Measurements from ENCODE around the gene SV2C. TPM values are rescaled to one million over a fixed set of nuclear protein-coding genes. Genes with fewer than 3 reads are reported as not detected.

The SV2C gene
- total and polyA plus RNA-seq, 2 donors from 2014 or later: 0.13 TPM; not detected in 1

- Histone ChIP-seq H3K27me3 (ENCODE audit: control insufficient read depth, insufficient read depth, low read length) (no peaks in the 10 kb centered on the region), H3K36me3 (ENCODE audit: control insufficient read depth in 2 of 3, insufficient read depth in 3 of 3, low read length in 3 of 3) (no peaks in the 10 kb centered on the region), H3K9me3 (ENCODE audit: control insufficient read depth in 2 of 3, insufficient read depth in 1 of 3, low read length in 3 of 3) (no peaks in the 10 kb centered on the region), H3K9ac (ENCODE audit: low read length in 3 of 3) (no peak overlapping the region), H3K4me1 (ENCODE audit: control insufficient read depth in 2 of 3, insufficient read depth in 2 of 3, low read depth in 1 of 3, low read length in 3 of 3) (no peaks in the 10 kb centered on the region), H3K4me3 (ENCODE audit: low read length in 3 of 3) (no peak overlapping the region), H3K27ac (ENCODE audit: low read depth in 2 of 2, low read length in 2 of 2) (no peak overlapping the region)
- DNase-seq: no peak
- no peak for FAIRE-seq
- TF ChIP-seq CTCF (IDR thresholded peaks at IDR 0.05; ENCODE audit: borderline replicate concordance, extremely low read depth, insufficient read depth): no peak
- intact Hi-C loops (cut with DNase I): no loop called here
These were observed 146.7 kb downstream of the SV2C start for GRCh38 chr5:76229900-76230299.

DNA sequence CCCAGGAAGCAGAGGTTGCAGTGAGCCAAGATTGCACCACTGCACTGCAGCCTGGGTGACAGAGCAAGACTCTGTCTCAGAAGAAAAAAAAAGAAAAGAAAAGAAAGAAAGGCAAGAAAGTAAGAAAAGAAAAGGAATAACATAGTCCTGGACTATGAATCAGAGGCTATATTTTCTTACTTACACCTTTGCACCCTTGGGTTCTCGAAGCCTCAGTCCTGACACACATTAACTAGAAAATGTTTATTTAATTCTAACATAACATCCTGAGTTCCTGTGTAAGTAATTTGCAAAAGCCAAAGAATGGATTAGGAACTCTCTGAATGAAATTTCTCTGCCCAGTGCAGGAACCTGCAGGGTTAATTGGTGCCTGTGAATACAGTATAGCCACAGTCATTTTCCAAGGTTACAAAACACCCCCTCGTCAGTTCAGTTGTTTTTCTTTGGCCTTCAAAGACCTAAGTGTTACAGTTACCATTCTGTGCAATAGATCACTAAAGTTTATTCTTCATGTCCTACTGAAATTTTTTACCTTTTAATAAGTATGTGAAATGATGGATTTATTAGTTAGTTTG, 147.6 kb downstream of the SV2C start:
- FAIRE-seq (no peak), DNase-seq (no peak)
- intact Hi-C loops (cut with DNase I): no loop called here
- Histone ChIP-seq H3K27ac (ENCODE audit: low read depth in 2 of 2, low read length in 2 of 2) (no peak overlapping the region), H3K27me3 (ENCODE audit: control insufficient read depth, insufficient read depth, low read length) (no peaks in the 10 kb centered on the region), H3K4me3 (ENCODE audit: low read length in 3 of 3) (no peak overlapping the region), H3K9me3 (ENCODE audit: control insufficient read depth in 2 of 3, insufficient read depth in 1 of 3, low read length in 3 of 3) (no peaks in the 10 kb centered on the region), H3K36me3 (ENCODE audit: control insufficient read depth in 2 of 3, insufficient read depth in 3 of 3, low read length in 3 of 3) (no peaks in the 10 kb centered on the region), H3K4me1 (ENCODE audit: control insufficient read depth in 2 of 3, insufficient read depth in 2 of 3, low read depth in 1 of 3, low read length in 3 of 3) (no peaks in the 10 kb centered on the region), H3K9ac (ENCODE audit: low read length in 3 of 3) (no peak overlapping the region)
- TF ChIP-seq CTCF (IDR thresholded peaks at IDR 0.05; ENCODE audit: borderline replicate concordance, extremely low read depth, insufficient read depth): no peak

- H3K4me1 ChIP-seq (ENCODE audit: control insufficient read depth in 2 of 3, insufficient read depth in 2 of 3, low read depth in 1 of 3, low read length in 3 of 3): no peaks in the 10 kb centered on the region
- H3K9ac ChIP-seq (ENCODE audit: low read length in 3 of 3): no peak overlapping the region
- DNase-seq: peak in 1 of 5 donors; percentile 9
- no peak for FAIRE-seq
- H3K27me3 ChIP-seq (ENCODE audit: control insufficient read depth, insufficient read depth, low read length): no peaks in the 10 kb centered on the region
- H3K36me3 ChIP-seq (ENCODE audit: control insufficient read depth in 2 of 3, insufficient read depth in 3 of 3, low read length in 3 of 3): no peaks in the 10 kb centered on the region
- H3K27ac ChIP-seq (ENCODE audit: low read depth in 2 of 2, low read length in 2 of 2): no peak overlapping the region
- H3K9me3 ChIP-seq (ENCODE audit: control insufficient read depth in 2 of 3, insufficient read depth in 1 of 3, low read length in 3 of 3): peaks cover 0 to 4% (median 2%) of the 10 kb centered on the region in 3 donors
- TF ChIP-seq CTCF (IDR thresholded peaks at IDR 0.05; ENCODE audit: borderline replicate concordance, extremely low read depth, insufficient read depth): no peak
- H3K4me3 ChIP-seq (ENCODE audit: low read length in 3 of 3): no peak overlapping the region
- intact Hi-C loops (cut with DNase I): no loop called here
These were observed 151.5 kb downstream of the SV2C start for GRCh38 chr5:76234665-76235064.

GRCh38 chr5:76236684-76237083, 153.5 kb downstream of the SV2C start:
- no peak for TF ChIP-seq CTCF (IDR thresholded peaks at IDR 0.05; ENCODE audit: borderline replicate concordance, extremely low read depth, insufficient read depth)
- FAIRE-seq (no peak), DNase-seq (no peak)
- no peak overlapping the region for H3K27ac ChIP-seq (ENCODE audit: low read depth in 2 of 2, low read length in 2 of 2)
- no peak overlapping the region for H3K4me3 ChIP-seq (ENCODE audit: low read length in 3 of 3)
- H3K9ac ChIP-seq (ENCODE audit: low read length in 3 of 3): no peak overlapping the region
- no peaks in the 10 kb centered on the region for H3K27me3 ChIP-seq (ENCODE audit: control insufficient read depth, insufficient read depth, low read length)
- no peaks in the 10 kb centered on the region for H3K36me3 ChIP-seq (ENCODE audit: control insufficient read depth in 2 of 3, insufficient read depth in 3 of 3, low read length in 3 of 3)
- H3K9me3 ChIP-seq (ENCODE audit: control insufficient read depth in 2 of 3, insufficient read depth in 1 of 3, low read length in 3 of 3): peaks cover 0 to 4% (median 2%) of the 10 kb centered on the region in 3 donors
- intact Hi-C loops (cut with DNase I): no loop called here
- H3K4me1 ChIP-seq (ENCODE audit: control insufficient read depth in 2 of 3, insufficient read depth in 2 of 3, low read depth in 1 of 3, low read length in 3 of 3): no peaks in the 10 kb centered on the region

Data from kidney (tissue), 14 donors.